Measurements from ENCODE around the gene PTPRN2. TPM values are rescaled to one million over a fixed set of nuclear protein-coding genes. Genes with fewer than 3 reads are reported as not detected.

Gene PTPRN2
- total RNA-seq, 1 experiment from 2014 or later: 1.1 TPM

- Histone ChIP-seq H3K27me3 (ENCODE audit: control insufficient read depth, insufficient read depth, low read length) (no peaks in the 10 kb centered on the region), H3K4me1 (ENCODE audit: control insufficient read depth, insufficient read depth, low read length) (no peaks in the 10 kb centered on the region), H3K9me3 (ENCODE audit: control insufficient read depth, insufficient read depth, low read depth, low read length) (no peaks in the 10 kb centered on the region), H3K27ac (ENCODE audit: low read length) (no peak overlapping the region), H3K4me3 (ENCODE audit: low read depth in 2 of 2, low read length in 2 of 2) (no peak overlapping the region), H3K36me3 (ENCODE audit: control insufficient read depth, insufficient read depth, low read length) (no peaks in the 10 kb centered on the region)
- intact Hi-C loops (cut with micrococcal nuclease; ENCODE audit: unreplicated experiment) (no loop called here), in situ Hi-C loops (cut with HindIII; ENCODE audit: low pct_unique_long_range_greater_than_20kb, low sequenced_read_pairs) (loop anchor here (5.0 kb wide), 1 partner anchor 61 kb away; no protein-coding TSS in a partner anchor)
- CTCF ChIA-PET: interaction anchor here (0.6 kb wide), 1 partner anchor 301 kb away, joined by 3 read pairs; no protein-coding TSS in a partner anchor
- no TSS peak for BruUV-seq (replicated peaks)
- POLR2A ChIA-PET: no interaction called here
- no peak for ATAC-seq
- no peak for DNase-seq (ENCODE audit: low read depth, low spot score)
- TF ChIP-seq SIN3A (IDR thresholded peaks at IDR 0.05; ENCODE audit: borderline replicate concordance, insufficient read depth, low read depth, low read length) (no peak), POLR2AphosphoS5 (IDR thresholded peaks at IDR 0.05; ENCODE audit: low read depth, low read length) (no peak), TCF7L2 (IDR thresholded peaks at IDR 0.05; ENCODE audit: low read depth, low read length) (no peak), CTCF (IDR thresholded peaks at IDR 0.05) (no peak), REST (IDR thresholded peaks at IDR 0.05; ENCODE audit: insufficient read depth in 1 of 2, low read depth in 2 of 2, low read length in 1 of 2) (no peak)
Observed at GRCh38 chr7:157553256-157553655, 1034.4 kb downstream of the PTPRN2 start.

DNA sequence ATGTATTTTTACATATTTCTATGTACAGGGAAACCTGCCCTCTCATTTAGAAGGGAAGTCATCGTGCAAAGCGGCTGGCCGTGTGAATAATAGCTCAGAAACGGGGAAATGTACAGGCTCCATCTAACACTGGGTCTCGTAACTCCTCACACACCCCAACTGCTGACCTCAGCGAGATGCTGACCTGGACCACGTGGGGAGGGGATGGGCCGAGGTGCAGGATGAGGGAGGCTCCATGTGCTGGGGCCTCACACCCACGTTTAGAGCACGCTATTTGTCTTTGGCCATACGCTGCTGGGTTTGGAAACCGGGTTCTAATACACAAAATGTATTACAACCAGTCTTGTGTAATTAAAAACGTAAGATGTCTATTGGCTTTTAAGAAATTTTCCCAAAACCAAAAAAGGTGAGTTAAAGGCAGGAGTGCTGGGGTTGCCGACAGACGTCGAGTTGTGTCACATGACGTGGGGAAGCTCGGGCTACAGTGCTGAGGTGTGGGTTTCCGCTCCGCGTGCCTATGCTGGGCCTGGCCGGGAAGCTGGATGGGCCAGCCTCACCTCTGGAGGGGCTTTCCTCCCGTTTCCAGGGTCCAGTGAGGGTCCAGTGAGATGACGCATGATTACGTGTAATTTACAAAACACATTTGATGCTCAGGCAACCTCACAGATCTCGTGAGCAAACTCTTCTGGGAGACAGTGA, 1035.2 kb downstream of the PTPRN2 start:
- Histone ChIP-seq H3K4me1 (ENCODE audit: control insufficient read depth, insufficient read depth, low read length) (no peaks in the 10 kb centered on the region), H3K36me3 (ENCODE audit: control insufficient read depth, insufficient read depth, low read length) (no peaks in the 10 kb centered on the region), H3K27me3 (ENCODE audit: control insufficient read depth, insufficient read depth, low read length) (no peaks in the 10 kb centered on the region), H3K4me3 (ENCODE audit: low read depth in 2 of 2, low read length in 2 of 2) (no peak overlapping the region), H3K9me3 (ENCODE audit: control insufficient read depth, insufficient read depth, low read depth, low read length) (no peaks in the 10 kb centered on the region), H3K27ac (ENCODE audit: low read length) (no peak overlapping the region)
- POLR2A ChIA-PET: no interaction called here
- intact Hi-C loops (cut with micrococcal nuclease; ENCODE audit: unreplicated experiment) (no loop called here), in situ Hi-C loops (cut with HindIII; ENCODE audit: low pct_unique_long_range_greater_than_20kb, low sequenced_read_pairs) (loop anchor here (5.0 kb wide), 1 partner anchor 60 kb away; no protein-coding TSS in a partner anchor)
- CTCF ChIA-PET: interaction anchor here (0.6 kb wide), 1 partner anchor 300 kb away, joined by 3 read pairs; no protein-coding TSS in a partner anchor
- no TSS peak for BruUV-seq (replicated peaks)
- TF ChIP-seq CTCF (IDR thresholded peaks at IDR 0.05) (no peak), POLR2AphosphoS5 (IDR thresholded peaks at IDR 0.05; ENCODE audit: low read depth, low read length) (no peak), REST (IDR thresholded peaks at IDR 0.05; ENCODE audit: insufficient read depth in 1 of 2, low read depth in 2 of 2, low read length in 1 of 2) (no peak), SIN3A (IDR thresholded peaks at IDR 0.05; ENCODE audit: borderline replicate concordance, insufficient read depth, low read depth, low read length) (no peak), TCF7L2 (IDR thresholded peaks at IDR 0.05; ENCODE audit: low read depth, low read length) (no peak)
- DNase-seq (ENCODE audit: low read depth, low spot score) (no peak), ATAC-seq (no peak)
